Mammary epithelial cell (primary cell): ENCODE results near the gene CD3E.

Source experiments
- EZH2 ChIP-seq: IDR thresholded peaks from 2 replicates; pipeline ENCODE4 v1.6.1; 2012; ENCODE audit warnings: low read length, inconsistent platforms, borderline replicate concordance
- TF ChIP-seq, protein P1 (sequence below), 2 donors: IDR thresholded peaks in 1 of 2; conservative IDR thresholded peaks in 1 of 2; 2 replicates each; pipeline ENCODE4 v1.5.1; 2011 to 2012; ENCODE audit warnings: inconsistent platforms in 2 of 2, low read length in 2 of 2, mild to moderate bottlenecking in 2 of 2, control low read depth in 1 of 2, low read depth in 1 of 2; ENCODE audit not compliant: insufficient read depth in 1 of 2; ENCODE audit errors: extremely low read depth in 1 of 2

DNA sequence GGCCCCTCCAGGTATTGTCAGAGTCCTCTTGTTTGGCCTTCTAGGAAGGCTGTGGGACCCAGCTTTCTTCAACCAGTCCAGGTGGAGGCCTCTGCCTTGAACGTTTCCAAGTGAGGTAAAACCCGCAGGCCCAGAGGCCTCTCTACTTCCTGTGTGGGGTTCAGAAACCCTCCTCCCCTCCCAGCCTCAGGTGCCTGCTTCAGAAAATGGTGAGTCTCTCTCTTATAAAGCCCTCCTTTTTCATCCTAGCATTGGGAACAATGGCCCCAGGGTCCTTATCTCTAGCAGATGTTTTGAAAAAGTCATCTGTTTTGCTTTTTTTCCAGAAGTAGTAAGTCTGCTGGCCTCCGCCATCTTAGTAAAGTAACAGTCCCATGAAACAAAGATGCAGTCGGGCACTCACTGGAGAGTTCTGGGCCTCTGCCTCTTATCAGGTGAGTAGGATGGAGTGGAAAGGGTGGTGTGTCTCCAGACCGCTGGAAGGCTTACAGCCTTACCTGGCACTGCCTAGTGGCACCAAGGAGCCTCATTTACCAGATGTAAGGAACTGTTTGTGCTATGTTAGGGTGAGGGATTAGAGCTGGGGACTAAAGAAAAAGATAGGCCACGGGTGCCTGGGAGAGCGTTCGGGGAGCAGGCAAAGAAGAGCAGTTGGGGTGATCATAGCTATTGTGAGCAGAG is at the start of gene CD3E:
- TF ChIP-seq, protein P1, sequence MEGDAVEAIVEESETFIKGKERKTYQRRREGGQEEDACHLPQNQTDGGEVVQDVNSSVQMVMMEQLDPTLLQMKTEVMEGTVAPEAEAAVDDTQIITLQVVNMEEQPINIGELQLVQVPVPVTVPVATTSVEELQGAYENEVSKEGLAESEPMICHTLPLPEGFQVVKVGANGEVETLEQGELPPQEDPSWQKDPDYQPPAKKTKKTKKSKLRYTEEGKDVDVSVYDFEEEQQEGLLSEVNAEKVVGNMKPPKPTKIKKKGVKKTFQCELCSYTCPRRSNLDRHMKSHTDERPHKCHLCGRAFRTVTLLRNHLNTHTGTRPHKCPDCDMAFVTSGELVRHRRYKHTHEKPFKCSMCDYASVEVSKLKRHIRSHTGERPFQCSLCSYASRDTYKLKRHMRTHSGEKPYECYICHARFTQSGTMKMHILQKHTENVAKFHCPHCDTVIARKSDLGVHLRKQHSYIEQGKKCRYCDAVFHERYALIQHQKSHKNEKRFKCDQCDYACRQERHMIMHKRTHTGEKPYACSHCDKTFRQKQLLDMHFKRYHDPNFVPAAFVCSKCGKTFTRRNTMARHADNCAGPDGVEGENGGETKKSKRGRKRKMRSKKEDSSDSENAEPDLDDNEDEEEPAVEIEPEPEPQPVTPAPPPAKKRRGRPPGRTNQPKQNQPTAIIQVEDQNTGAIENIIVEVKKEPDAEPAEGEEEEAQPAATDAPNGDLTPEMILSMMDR (conservative IDR thresholded peaks at IDR 0.05 in 1 of 2, IDR thresholded peaks at IDR 0.05 in 1 of 2; ENCODE audit: extremely low read depth in 1 of 2, insufficient read depth in 1 of 2, low read depth in 1 of 2, low read length in 2 of 2): no peak
- no peak for TF ChIP-seq EZH2
